GM18505 (cell line): ENCODE data around the gene RPTOR.

Experiments
- ATAC-seq: cut with Tn5 transposase; IDR thresholded peaks from one replicate; pipeline ENCODE4 v1.9.1; 2021; ENCODE audit not compliant: unreplicated experiment
- POLR2A ChIP-seq: IDR thresholded peaks from 4 replicates; pipeline ENCODE4 v1.6.1; 2011; ENCODE audit warnings: borderline replicate concordance; ENCODE audit not compliant: insufficient read depth, insufficient read length; ENCODE audit errors: extremely low read depth

RPTOR gene

DNA sequence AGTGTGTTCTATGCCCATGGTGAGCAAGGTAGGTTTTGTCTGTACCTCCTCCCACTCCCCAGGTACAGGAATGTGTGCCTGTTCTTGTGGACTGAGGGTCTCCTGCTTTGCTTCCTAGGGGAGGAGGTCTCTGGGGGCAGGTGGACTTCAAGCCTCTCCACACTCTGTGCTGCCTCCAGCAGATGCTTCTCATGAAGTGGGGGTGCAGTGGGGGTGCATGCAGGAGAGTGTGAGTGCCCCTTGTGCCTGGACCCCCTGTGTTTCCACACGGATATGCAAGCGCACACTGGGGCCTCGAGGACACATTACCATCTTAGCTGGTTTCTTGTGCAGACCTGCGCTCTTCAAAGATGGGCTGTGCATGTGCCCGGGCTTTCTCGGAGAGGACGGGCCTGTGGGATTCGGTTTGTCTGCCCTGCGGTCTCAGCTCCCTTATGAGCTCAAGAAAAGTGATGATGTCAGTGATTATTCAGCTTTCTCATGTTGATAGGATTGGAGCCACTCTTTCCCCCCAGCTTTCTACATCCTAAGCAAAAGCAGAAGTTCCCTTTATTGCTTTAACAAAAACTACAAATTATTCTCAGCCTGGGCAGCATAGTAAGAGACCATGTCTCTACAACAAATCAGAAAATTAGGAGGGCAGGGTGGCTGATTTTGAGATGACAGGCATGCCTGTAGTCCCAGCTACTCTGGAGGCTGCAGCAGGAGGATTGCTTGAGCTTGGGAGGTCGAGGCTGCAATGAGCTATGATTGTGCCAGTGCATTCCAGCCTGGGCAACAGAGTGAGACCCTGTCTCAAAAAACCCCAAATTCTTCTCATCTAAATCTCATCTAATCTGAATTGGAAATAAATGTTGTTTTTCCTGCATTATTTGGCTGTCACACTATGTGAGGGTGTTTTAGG, 86.8 kb downstream of the RPTOR start:
- no peak for TF ChIP-seq POLR2A

DNA sequence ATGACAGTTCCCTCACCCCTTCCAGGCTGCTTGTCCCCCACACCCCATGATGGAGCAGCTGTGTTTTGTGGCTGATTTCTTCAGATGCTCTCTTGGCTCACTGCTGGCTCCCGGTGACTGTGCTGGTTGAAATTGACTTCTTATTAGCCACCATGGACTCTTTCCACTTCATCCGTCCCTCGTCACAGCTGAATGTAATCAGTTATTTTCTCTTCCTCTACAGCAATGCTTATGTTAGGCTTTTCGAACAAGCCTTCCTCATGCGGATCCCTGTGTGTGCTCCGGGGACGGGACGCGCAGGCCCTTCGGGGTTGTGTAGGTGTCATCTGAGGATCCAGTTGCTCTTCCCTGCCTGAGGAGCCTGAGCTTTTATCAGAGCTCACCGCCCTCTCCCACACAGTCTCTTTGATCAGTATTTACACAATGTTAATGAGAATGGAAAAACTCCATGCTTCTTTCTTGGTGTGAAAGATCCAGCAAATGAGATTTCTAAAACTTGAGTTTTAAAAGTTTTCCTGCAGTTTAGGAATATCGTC, 87.5 kb downstream of the RPTOR start:
- no peak for ATAC-seq
- no peak for TF ChIP-seq POLR2A

More for the DNA sequence above, 86.8 kb downstream of the RPTOR start:
- no peak for ATAC-seq

DNA sequence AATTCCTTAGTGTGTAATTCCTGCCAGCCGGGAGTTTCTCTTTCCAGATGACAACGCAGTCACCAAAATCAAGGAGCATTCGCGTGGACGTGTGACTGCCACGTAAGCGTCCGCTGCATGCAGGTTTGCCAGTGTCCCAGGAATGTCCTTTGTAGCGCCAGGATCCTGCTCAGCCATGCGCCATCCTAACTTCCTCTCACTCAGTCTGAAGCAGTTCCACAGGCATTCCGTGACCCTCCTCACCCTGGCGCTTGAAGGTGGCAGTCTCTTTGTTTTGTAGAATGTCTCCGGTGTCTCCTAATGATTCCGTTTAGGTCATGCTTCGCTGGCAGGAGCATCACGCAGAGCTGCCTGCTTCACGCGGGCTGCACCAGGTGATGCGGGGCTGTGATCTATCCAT, 88.6 kb downstream of the RPTOR start:
- ATAC-seq = no peak
- no peak for TF ChIP-seq POLR2A

DNA sequence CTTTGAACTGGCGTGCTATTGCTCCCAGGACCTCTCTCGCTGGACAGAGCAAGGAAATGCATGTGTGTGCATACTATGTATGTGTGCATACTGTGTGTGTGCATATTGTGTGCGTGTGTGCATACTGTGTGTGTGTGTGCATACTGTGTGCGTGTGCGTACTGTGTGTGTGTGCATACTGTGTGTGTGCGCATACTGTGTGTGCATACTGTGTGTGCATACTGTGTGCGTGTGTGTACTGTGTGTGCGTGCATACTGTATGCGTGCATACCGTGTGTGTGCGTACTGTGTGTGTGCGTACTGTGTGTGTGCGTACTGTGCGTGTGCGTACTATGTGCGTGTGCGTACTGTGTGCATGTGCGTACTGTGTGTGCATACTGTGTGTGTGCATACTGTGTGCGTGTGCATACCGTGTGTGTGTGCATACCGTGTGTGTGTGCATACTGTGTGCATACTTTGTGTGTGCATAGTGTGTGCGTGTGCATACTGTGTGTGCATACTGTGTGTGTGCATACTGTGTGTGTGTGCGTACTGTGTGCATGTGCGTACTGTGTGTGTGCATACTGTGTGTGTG, 89.4 kb downstream of the RPTOR start:
- no peak for ATAC-seq
- TF ChIP-seq POLR2A = no peak

DNA sequence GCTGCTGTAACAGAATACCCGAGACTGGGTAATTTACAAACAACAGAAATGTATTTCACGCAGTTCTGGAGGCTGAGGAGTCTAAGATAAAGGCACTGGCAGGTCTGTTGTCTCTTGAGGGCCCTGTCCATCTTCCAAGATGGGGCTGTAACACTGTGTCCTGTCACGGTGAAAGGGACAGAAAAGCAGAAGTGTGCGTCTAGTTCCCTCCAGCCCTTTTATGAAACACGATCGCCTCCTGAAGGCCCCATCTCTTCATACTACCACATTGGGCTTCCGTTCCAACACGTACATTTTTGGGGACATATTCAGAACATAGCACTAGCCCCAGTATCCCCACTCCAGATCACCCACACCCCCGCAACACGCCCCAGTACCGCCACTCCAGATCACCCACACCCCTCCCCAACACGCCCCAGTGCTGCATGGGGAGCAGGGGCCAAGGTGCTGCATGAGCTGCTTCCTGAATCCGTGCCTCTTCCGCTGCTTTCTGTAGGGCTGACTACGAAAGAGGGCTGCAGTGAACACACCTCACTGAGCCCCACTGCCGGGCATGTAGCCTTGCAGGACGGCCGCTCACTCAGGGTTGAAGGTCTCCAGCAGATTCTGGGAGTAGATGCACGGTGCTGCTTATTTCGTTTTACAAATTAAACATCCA, 91.9 kb downstream of the RPTOR start:
- ATAC-seq = no peak
- no peak for TF ChIP-seq POLR2A

DNA sequence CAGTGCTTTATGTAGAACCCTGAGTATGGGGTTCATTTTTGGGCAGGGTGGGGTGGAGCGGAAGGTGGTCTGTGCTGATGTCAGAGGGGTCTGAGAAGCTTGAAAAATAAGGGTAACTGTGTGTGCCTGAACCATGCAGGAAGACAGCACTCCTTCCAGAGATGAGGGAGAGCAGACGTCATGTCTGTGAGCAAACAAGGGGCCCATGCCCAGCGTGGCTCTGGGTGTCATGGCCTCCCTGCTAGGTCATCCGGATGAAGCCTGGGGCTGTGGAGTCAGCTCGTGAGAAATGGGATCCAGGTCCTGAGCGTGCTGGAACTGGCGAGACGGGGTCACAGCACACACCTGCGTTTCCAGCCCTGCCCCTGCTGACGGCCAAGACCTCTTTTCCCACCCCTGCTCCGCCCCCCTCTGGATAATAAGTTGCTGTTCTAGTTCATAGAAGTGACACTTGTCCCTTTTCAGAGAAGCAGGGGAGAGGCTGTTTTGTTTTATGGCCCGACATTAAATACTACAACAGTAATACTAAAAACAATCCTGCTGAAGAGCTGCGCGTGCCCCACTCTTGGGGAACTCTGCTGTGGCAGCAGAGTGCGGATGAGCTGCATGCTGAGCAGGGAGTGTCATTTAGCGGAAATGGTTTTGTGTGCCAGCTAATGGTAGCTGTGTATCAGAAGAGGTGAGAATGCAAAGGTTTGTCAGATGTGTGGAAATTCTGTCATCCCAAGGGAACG, 92.6 kb downstream of the RPTOR start:
- no peak for TF ChIP-seq POLR2A
- no peak for ATAC-seq

DNA sequence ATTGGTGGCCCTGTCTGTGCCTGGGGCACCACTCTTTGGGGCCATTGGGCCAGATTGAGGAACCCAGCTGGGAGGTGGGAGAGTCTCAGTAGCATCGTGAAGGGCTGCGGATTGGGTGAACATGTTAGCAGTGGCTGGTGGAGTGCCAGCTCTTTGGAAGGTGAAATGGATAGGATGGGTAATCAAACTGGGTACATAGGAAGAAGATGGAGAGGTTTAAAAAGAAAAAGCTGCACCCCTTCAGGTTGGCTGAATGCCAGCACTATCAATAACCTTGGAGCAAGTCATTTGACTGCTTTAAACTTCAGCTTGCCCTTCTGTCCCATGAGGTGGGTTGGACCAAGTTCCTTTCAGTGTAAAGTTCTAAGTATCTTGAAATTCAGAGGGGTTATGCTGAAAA, 95.0 kb downstream of the RPTOR start:
- TF ChIP-seq POLR2A = no peak
- no peak for ATAC-seq

DNA sequence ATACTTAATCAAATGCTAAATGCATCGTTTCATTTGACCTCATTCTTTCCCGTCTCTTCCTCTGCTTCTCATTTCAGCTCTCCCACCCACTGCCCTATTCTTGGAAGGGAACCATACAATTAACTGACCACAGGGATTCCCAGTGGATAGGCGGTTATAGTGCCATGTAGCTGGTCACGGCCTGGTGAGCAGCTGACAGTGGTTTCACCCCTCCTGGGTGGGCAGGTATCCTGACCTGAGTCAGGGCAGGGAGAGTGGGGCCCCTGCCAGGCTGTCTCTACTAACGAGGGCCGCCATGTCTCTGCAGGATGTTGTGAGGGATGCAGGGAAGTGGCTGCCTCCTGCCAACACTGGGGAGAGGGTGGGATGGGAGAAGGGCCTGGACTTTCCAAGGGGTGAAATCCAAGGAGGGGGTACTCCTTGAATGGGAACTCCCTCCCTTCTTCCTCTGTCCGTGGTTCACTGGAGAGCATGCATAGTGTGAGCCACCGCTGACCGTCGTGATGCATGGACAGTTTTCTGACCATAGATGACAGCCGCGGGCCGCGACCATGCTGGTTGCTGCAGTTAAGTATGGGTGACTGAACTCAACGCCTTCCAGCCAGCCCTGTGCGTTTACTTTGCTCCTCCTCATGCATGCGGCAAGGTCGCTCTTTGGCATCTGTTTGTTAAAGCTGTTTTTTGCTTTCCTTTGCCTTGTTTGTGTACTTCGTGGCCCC, 95.9 kb downstream of the RPTOR start:
- no peak for ATAC-seq
- TF ChIP-seq POLR2A = no peak

DNA sequence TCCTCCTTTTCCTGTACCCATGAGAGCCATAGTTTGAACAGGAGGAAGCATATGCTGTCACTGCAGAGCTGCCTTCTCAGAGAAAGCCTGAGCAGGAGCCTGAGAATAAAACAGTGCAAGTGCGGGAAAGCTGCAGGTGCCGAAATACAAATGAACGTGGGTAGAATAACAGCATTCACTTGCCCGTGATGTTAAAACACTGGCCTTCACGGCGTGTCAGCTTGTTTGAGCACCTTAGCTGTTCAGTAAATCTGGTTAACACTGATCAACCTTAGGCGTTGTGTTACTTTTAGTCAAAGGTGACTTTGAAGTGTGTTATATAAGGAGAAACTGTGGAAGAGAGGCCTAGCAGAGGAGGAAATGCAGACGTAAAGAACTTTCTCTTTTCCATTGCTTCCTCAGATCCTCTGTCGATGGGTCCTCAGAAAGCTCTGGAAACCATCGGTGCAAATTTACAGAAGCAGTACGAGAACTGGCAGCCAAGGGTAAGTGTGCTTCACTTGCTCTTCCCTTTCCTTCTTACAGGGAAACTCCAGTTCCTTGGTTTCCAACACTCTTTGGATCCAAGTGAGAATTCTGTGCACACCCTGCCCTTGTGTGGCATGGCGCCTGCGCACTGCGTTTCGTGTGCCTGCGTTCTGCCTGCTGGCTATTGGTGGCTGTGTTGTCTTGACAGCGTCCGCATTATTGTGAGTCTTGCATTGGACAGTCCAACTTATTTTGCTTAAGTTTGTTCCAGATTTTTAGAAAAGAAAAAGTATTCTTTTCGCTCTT, 98.9 kb downstream of the RPTOR start:
- no peak for TF ChIP-seq POLR2A
- ATAC-seq = no peak

DNA sequence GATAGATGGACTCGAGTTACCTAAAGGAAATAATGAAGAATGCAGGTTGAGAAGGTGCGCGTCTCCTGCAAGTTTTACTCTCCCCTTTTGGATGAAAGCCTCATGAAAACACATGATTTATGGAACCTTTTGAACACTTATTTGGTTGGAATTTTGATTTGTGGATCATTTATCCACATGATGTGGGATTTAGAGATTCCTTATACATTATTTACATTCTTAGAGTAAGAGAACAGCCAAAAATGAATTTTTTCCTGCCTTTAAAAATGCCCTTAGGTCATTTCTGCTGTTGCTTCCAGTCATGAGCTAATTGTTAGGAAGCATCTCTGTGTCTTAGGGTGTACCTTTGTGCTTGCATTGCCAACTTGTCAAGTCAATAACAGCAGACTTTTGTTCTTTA, 99.9 kb downstream of the RPTOR start:
- ATAC-seq = no peak
- TF ChIP-seq POLR2A = no peak

DNA sequence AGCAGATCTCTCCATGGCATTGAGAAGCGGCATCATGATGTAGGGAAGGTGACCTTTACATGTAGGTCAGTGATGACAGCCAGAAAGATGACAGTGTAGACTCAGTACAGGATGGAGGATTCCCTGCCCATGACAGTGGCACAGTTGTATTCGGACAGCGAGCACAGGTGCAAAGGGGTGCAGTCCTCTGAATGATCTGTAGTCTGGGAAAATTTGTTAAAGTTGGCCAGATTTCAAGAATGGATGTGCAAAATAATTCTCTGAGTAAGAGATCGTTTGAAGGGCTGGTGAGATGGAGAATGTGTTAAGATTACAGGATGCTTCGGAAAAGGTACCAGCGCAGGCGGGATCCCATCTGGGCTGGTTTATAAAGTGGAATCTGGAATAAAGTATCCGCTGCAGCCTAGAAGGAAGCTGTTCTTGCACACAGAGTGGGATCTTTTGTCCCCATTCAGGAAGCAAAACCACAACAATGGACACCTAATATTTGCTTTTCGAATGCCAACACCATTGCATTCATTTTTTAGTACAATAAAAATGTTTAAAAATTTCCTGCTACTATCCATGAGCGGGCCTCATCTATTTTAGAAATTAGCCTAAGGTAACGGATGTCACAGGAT, 101.2 kb downstream of the RPTOR start:
- ATAC-seq = no peak
- TF ChIP-seq POLR2A = no peak
